Stimulated activated CD8-positive, alpha-beta memory T cell treated with anti-CD3 and anti-CD28 coated beads, Interleukin-7, amount 100 ng/mL, for 4 hours (primary cell): ENCODE results near the gene MEF2A.

Source experiments
- DNase-seq, 2 donors: peaks; one replicate each; pipeline ENCODE4 v3.0.0-alpha.2; 2020; ENCODE audit warnings: low read depth in 2 of 2

MEF2A gene

DNA sequence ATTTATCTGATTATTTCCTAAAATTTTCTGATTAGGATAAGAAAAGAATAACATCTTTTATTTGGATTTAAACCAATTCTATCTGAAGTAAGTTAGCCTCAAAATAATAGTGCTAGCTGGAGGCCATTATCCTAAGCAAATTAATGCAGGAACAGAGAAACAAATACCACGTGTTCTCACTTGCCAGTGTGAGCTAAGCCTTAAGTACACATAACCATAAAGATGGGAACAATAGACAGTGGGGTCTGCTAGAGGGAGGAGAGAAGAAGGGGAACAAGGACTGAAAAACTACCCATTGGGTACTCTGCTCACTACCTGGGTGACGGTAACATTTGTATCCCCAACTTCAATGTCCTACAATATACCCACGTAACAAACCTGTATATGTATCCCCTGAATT is 198.7 kb downstream of the MEF2A start:
- no peak for DNase-seq
